ENCODE results near the gene WNT7A.
"Not testable (repeated sequence)": the region's sequence is repeated elsewhere in the genome, so short reads cannot be mapped to it uniquely, and the experiment has no call there.

The WNT7A gene

GRCh38 chr3:13879946-13880810, at the start of gene WNT7A:
Gene WNT7A, minus strand, starts transcription at chr3:13880071. Its CDS starts 255 bp downstream, at chr3:13879816.
- DNase-seq (ENCODE audit: low read depth), result no peak

DNA sequence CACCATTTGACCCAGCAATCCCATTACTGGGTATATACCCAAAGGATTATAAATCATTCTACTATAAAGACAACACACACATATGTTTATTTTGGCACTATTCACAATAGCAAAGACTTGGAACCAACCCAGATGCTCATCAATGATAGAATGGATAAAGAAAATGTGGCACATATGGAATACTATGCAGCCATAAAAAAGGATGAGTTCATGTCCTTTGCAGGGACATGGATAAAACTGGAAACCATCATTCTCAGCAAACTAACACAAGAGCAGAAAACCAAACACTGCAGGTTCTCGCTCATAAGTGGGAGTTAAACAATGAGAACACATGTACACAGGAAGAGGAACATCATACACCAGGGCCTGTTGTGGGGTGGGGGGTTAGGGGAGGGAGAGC, 48.9 kb upstream of the WNT7A start:
- not testable (repeated sequence) for DNase-seq (ENCODE audit: low read depth)

- DNase-seq (ENCODE audit: low read depth), result no peak
These were observed 47.4 kb upstream of the WNT7A start for GRCh38 chr3:13927295-13927694.

DNA sequence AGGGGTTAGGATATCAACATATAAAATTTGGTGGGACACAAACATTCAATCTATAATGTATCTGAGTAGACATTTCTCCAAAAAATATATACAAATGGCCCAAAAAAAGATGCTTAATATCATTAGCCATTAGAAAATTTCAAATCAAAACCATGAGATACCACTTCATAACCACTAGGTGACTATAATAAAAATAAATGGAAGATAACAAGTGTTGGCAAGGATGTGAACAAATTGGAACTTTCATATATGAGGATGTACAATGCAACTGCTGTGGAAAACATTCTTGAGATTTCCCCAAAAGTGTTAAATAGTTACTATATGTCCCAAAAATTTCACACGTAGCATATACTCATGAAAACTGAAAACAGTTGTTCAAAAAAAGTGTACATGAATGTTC, 36.5 kb upstream of the WNT7A start:
- no peak for DNase-seq (ENCODE audit: low read depth)

DNA sequence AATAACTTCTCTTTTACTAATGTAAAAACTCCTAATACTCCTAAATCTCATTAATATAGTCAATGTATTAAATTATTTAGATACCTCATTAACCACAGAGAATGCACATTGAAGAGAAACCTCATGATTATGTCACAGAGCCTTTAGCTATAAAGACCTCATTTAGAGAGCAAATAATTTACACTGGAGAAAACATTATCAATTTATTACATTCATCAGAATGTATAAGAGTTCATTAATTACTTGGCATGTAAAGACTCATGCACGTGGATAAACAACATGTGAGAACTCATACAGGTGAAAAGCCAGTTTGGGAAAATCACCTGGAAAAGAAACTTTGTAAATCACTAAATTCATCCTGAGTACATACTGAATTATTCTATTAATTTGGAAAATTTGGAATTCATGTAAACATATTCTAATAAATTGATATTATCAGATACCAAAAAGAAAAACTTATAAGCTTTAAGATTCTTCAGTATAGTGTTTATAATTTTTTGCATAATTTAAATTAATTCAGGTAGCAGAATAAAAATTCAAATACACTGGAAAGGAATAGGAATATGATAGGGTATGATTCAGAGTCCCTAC, 22.9 kb upstream of the WNT7A start:
- DNase-seq (ENCODE audit: low read depth), result no peak

DNA sequence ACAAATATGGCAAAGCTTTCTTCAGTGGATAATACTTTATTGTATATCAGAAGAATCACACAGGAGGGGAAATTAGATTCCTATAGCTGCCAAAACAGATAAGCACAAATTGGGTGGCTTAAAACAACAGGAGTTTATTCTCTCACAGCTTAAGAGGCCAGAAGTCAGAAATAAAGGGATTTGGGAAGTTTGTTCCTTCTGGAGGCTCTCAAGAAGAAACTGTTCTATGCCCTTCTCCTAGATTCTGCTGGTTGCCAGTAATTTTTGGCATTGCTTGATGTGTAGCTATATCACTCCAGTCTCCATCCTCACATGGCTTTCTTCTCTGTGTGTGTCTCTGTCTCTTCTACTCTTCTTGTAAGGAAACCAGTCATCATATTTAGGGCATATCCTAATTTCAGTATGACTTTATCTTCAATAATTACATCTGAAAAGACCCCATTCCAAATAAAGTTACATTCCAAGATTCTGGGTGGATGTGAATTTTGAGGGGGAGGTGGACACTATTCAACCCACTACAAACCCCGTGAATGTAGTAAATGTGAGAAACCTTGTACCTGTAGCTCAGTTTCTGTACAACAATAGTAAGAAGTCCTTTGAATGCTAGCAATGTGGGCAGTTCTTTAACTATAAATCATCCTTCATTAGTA, 22.2 kb upstream of the WNT7A start:
- DNase-seq (ENCODE audit: low read depth), result no peak

GRCh38 chr3:13898346-13898745, 18.5 kb upstream of the WNT7A start:
- DNase-seq (ENCODE audit: low read depth), result no peak

- no peak for DNase-seq (ENCODE audit: low read depth)
These were observed 16.7 kb upstream of the WNT7A start for GRCh38 chr3:13896473-13897154.

- peak; percentile 55 for DNase-seq (ENCODE audit: low read depth)
These were observed 15.6 kb upstream of the WNT7A start for GRCh38 chr3:13895155-13896105.

- no peak for DNase-seq (ENCODE audit: low read depth)
These were observed 14.9 kb upstream of the WNT7A start for GRCh38 chr3:13894807-13895154.

DNA sequence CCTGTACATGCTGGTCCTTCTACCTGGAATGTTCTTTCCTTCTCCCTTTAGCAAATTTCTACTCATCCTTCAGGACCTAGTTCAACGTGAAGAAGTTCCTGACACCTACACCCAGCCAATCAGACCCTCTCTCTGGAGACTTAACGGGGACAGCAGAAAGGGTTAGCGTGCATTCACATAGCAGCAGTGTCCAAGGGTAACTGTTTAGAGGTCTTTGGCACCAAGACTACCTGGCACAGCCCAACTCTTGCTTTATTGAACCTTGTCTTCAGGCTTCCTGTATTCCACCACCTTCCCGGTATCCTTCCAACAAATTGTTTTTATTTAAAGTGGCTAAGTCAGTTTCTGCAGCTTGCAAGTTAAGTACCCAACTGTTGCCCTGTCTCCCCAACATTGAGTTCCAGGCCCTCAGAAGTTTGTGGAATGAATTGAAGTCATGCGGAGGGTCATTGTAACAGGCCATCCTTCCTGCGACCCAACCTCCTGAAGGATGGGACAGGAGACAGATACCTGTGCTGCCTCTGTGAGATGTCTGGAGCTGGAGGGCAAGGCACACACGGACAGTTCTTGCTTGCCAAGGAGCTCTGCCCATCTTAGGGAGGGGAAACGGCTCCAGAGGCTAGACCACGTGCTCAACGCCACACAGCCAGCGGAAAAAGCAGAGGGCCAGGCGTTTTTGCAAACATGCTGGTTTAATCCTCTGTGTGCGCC, 14.4 kb upstream of the WNT7A start:
- no peak for DNase-seq (ENCODE audit: low read depth)

GRCh38 chr3:13892304-13892703, 12.4 kb upstream of the WNT7A start:
- DNase-seq (ENCODE audit: low read depth), result no peak

DNA sequence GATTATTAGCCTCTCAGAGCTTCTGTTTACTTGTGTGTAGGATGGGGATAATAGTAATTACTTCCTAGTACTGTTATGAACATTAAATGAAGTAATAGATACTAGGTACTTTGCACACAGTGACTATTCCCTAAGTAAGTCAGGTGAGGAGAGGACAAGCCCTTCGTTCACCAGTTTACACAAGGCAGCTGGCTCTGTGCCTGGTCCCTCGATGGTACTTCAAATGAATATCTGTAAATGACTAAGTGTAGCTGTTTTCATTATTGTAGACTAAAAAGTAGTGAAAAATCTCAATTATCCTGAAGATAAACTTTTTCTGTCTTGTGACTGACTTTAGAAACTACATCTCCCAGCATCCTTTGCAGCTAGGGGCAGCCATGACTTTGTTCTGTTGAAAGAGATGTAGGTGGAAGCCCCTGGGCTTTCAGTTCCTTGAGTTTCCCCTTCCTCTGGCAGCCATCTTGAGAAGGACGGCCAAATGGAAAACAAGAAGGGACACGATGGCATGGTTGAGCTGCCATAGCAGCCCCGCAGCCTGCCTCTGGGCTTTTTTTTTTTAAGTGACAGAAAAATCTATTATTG, 11.7 kb upstream of the WNT7A start:
- no peak for DNase-seq (ENCODE audit: low read depth)

DNA sequence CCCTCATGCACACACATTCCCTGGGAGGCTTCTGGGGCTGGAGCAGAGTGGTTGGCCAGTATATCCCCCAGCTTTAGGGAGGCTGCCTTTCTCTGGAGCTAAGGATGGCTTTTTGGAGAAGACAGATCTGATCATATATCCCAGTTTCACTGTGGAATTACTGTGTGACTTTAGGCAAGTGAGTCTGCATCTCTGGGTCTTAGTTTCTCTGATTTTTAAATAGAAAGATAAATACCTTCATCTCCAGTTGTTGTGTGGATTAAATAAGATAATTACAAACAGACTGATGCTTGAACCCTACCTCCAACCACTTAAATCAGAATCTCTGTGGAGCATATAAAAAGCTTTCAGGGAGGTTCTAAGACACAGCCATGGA, 11.1 kb upstream of the WNT7A start:
- DNase-seq (ENCODE audit: low read depth), result no peak

DNA sequence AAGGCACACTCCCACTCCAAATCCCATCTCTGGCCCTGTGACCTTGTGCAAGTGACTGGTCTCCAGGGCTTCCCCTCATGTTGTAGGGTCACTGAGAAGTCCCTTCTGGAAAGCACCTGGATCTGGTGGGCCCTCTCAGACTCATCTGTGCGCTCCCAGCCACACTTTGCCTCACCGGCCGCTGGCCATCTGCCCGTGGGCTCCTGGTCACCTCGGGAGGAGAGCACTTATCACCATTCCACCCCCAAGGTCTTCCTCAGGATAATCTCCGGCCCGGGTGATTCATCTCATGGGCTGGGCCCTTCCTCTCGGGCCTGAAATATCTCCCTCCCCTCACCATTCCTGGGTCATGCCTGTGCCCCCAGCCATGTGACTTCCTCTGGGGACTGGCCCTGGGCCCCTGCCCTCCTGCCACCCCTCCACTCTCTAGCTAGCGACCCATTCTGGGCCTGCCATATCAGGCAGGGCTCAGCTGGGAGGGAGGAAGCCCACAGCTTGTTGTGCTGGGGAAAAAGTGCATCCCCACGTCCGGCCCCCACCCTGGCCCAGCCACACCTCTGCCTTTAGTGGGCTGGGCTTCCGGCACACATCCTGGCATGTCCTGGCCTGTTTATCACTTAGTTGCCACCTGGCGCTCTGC, 10.6 kb upstream of the WNT7A start:
- DNase-seq (ENCODE audit: low read depth), result no peak

- no peak for DNase-seq (ENCODE audit: low read depth)
These were observed 8.7 kb upstream of the WNT7A start for GRCh38 chr3:13888576-13888975.

DNA sequence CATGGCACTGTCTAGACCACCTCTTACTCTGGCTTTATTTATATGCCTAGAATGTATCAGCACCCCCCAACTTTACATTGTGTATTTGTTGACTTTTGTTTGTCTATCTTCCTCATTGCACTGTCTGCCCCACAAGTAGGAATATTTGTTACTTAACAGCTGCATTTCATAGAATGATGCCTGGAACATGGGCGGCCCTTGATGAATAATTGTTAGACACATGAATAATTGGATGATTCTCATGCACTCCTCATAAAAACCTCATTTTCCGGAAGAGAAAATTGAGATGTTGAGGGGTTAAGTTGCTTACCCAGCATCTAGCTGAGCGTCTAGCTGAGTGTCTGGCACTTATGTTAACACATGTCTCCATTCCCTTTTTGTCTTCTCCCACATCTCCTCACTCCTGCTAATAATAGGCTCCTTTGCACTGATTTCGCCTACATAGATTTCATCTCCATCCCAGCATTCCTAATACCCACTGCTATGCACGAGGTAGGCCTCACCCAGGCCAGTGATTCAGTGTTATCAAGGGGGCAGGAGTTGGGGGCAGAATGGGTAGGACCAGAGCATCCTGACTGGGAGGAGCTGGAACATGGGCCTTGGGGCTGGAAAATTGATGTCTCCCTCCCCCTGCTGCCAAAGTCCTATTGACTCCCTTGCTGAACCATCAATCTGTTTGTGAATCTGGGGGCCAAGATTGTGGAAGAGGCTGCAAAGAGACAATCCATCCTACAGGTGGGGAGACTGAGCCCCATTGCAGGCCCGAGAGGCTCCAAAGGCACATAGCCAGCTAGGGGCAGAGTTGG, 7.8 kb upstream of the WNT7A start:
- no peak for DNase-seq (ENCODE audit: low read depth)

DNA sequence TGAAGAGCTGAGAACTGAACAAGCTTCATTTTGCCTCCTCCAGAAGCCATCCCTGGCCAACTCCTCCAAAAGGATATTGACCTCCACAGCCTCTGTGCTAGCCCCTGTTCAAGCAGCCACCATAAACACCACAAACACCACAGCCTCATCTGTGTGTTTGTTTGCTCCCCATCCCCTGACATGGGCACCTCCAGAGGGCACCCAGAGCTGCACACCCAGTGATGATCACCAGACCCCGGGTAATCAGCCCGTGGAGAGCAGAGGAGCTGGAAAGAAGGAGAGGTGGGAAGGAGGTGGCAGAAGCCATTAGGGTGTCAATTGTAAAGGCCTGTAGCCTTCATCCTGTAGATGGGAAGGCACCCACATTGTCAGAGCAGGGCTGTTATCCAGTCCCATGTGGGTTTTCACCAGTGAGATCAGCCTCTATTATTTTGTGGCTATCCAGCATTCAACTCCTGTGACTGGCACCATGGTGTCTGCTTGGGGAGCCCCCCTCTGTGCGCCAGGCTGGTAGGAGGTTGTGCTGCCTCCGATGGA, 6.8 kb upstream of the WNT7A start:
- DNase-seq (ENCODE audit: low read depth), result no peak

DNA sequence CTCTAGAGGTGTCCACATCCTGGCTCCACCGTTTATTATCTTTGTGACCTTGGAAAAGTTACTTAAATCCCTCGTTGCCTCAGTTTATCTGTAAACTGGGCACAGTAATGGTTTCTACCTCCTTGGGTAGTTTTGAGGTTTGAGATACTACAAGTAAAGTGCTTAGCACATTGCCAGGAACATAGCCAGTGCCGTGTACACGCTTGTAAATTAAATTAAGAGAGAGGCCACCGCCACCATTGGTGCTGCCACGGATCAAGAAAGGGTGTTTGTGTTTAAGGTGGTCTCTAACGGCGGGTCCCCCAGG, 5.8 kb upstream of the WNT7A start:
- no peak for DNase-seq (ENCODE audit: low read depth)
